Loucy (cell line): ENCODE measurements around the gene SCAND1.

Experiments used
- H2AFZ ChIP-seq: fragments of 200-600 bp; sonication (generic); 2 replicates; pipeline ENCODE4 v1.6.0; 2016; ENCODE audit warnings: antibody characterized with exemption, mild to moderate bottlenecking, low read length, moderate library complexity
- H3F3A ChIP-seq: fragments of 200-600 bp; 2 replicates; pipeline ENCODE4 v1.6.0; 2016; ENCODE audit warnings: antibody characterized with exemption, low read depth, mild to moderate bottlenecking
- H3K27me3 ChIP-seq: fragments of 200-600 bp; sonication (generic); 2 replicates; pipeline ENCODE4 v1.6.1; 2014; ENCODE audit warnings: low read length, mild to moderate bottlenecking; ENCODE audit not compliant: insufficient read depth, poor library complexity, severe bottlenecking
- H3K36me3 ChIP-seq: fragments of 200-600 bp; sonication (generic); 2 replicates; pipeline ENCODE4 v1.6.1; 2016; ENCODE audit warnings: low read length; ENCODE audit not compliant: insufficient read depth
- H3K4me1 ChIP-seq: fragments of 200-600 bp; sonication (generic); 2 replicates; pipeline ENCODE4 v1.5.1; 2014; ENCODE audit warnings: low read length, mild to moderate bottlenecking; ENCODE audit not compliant: insufficient read depth, poor library complexity, severe bottlenecking
- H3K4me2 ChIP-seq: fragments of 200-600 bp; sonication (generic); 2 replicates; pipeline ENCODE4 v1.6.0; 2014; ENCODE audit warnings: antibody characterized with exemption, low read length, low read depth, mild to moderate bottlenecking; ENCODE audit not compliant: poor library complexity, severe bottlenecking
- H3K4me3 ChIP-seq: fragments of 200-600 bp; sonication (generic); 2 replicates; pipeline ENCODE4 v1.5.1; 2014; ENCODE audit warnings: low read length, mild to moderate bottlenecking, mixed read lengths; ENCODE audit not compliant: poor library complexity, severe bottlenecking
- H3K79me2 ChIP-seq: fragments of 200-600 bp; sonication (generic); 2 replicates; pipeline ENCODE4 v1.6.1; 2014; ENCODE audit warnings: low read length; ENCODE audit not compliant: insufficient read depth
- H3K9ac ChIP-seq: fragments of 200-600 bp; sonication (generic); 2 replicates; pipeline ENCODE4 v1.6.0; 2014; ENCODE audit warnings: mild to moderate bottlenecking, low read depth, low read length, moderate library complexity; ENCODE audit not compliant: poor library complexity, severe bottlenecking
- H3K9me2 ChIP-seq: fragments of 200-600 bp; sonication (generic); replicated peaks from 2 replicates; pipeline ENCODE4 v1.6.1; 2016; ENCODE audit warnings: low read depth, low read length, mixed read lengths
- H3K9me3 ChIP-seq: fragments of 200-600 bp; sonication (generic); 2 replicates; pipeline ENCODE4 v1.6.1; 2014; ENCODE audit warnings: mild to moderate bottlenecking, antibody characterized with exemption, low read length, low read depth; ENCODE audit not compliant: insufficient read depth
- H4K20me1 ChIP-seq: fragments of 200-600 bp; sonication (generic); 2 replicates; pipeline ENCODE4 v1.6.0; 2014; ENCODE audit warnings: antibody characterized with exemption, low read length, mild to moderate bottlenecking; ENCODE audit not compliant: insufficient read depth, poor library complexity, severe bottlenecking
- CTCF ChIP-seq: fragments of 200-600 bp; sonication (generic); conservative IDR thresholded peaks from 2 replicates; pipeline ENCODE4 v1.5.1; 2014; ENCODE audit warnings: mild to moderate bottlenecking, antibody characterized with exemption, low read length
- EZH2phosphoT487 ChIP-seq: fragments of 200-600 bp; IDR thresholded peaks from 2 replicates; pipeline ENCODE4 v1.6.1; 2018; ENCODE audit warnings: antibody characterized with exemption, mild to moderate bottlenecking, moderate library complexity, borderline replicate concordance

The SCAND1 gene

GRCh38 chr20:35918021-35918420 lies 36.3 kb downstream of the SCAND1 start:
- Histone ChIP-seq H3K4me3 (no peak overlapping the region), H3F3A (no peaks in the 10 kb centered on the region), H3K4me1 (no peaks in the 10 kb centered on the region), H2AFZ (no peak overlapping the region), H3K4me2 (no peak overlapping the region), H3K9me2 (no peaks in the 10 kb centered on the region), H3K9me3 (no peaks in the 10 kb centered on the region), H3K79me2 (no peaks in the 10 kb centered on the region), H3K27me3 (no peaks in the 10 kb centered on the region), H3K9ac (no peak overlapping the region), H3K36me3 (peaks cover 70% of the 10 kb centered on the region; the same call in 1 of the 2 replicates), H4K20me1 (no peaks in the 10 kb centered on the region)
- TF ChIP-seq EZH2phosphoT487 = no peak
- no peak for TF ChIP-seq CTCF

GRCh38 chr20:35917077-35917476 lies 37.2 kb downstream of the SCAND1 start:
- H3K27me3 ChIP-seq = no peaks in the 10 kb centered on the region
- H3K9ac ChIP-seq = no peak overlapping the region
- H2AFZ ChIP-seq = no peak overlapping the region
- no peaks in the 10 kb centered on the region for H3K79me2 ChIP-seq
- no peaks in the 10 kb centered on the region for H4K20me1 ChIP-seq
- no peaks in the 10 kb centered on the region for H3K9me2 ChIP-seq
- no peak overlapping the region for H3K4me2 ChIP-seq
- TF ChIP-seq EZH2phosphoT487 (no peak), CTCF (no peak)
- H3F3A ChIP-seq = no peaks in the 10 kb centered on the region
- H3K4me1 ChIP-seq = no peaks in the 10 kb centered on the region
- peaks cover 72% of the 10 kb centered on the region; the same call in 1 of the 2 replicates for H3K36me3 ChIP-seq
- H3K9me3 ChIP-seq = no peaks in the 10 kb centered on the region
- no peak overlapping the region for H3K4me3 ChIP-seq

DNA sequence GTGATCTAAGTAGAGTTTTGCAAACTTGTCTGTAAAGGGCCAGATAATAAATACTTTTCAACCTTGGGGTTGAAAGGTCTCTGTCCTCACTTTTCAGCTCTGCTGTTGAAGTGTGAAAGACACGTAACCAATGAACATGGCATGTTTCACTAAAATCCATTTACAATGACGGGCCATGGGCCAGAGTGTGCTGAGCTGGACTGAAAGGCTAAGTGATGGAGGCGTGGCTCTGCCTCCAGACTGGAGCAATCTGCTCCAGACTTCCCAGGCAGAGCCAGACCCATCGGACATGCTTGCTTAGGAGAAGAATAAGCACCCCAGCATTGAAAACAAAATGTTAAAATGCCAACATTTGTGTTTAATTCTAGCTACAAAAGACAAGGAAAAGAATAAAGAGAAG lies 41.4 kb downstream of the SCAND1 start:
- no peaks in the 10 kb centered on the region for H3K79me2 ChIP-seq
- no peak overlapping the region for H3K9ac ChIP-seq
- H3K36me3 ChIP-seq = peaks cover 48% of the 10 kb centered on the region; the same call in 1 of the 2 replicates
- no peaks in the 10 kb centered on the region for H3F3A ChIP-seq
- H3K4me3 ChIP-seq = no peak overlapping the region
- H3K4me1 ChIP-seq = no peaks in the 10 kb centered on the region
- H3K27me3 ChIP-seq = no peaks in the 10 kb centered on the region
- H3K4me2 ChIP-seq = no peak overlapping the region
- no peaks in the 10 kb centered on the region for H3K9me2 ChIP-seq
- H4K20me1 ChIP-seq = no peaks in the 10 kb centered on the region
- H2AFZ ChIP-seq = no peak overlapping the region
- no peak for TF ChIP-seq EZH2phosphoT487
- TF ChIP-seq CTCF = no peak
- H3K9me3 ChIP-seq = no peaks in the 10 kb centered on the region
